GM18498 (cell line): ENCODE data around the gene ARID5B.
"Not testable (repeated sequence)": the region's sequence is repeated elsewhere in the genome, so short reads cannot be mapped to it uniquely, and the experiment has no call there.

Experiments used
- ATAC-seq: cut with Tn5 transposase; IDR thresholded peaks from one replicate; pipeline ENCODE4 v1.9.1; 2021; ENCODE audit warnings: mild to moderate bottlenecking, moderate library complexity; ENCODE audit not compliant: unreplicated experiment

ARID5B gene

GRCh38 chr10:61961278-61961677 is 59.8 kb downstream of the ARID5B start:
- peak; percentile 84 for ATAC-seq

- ATAC-seq = no peak
Observed at GRCh38 chr10:61962971-61963370, 61.5 kb downstream of the ARID5B start.

GRCh38 chr10:61963669-61964058 is 62.2 kb downstream of the ARID5B start:
- ATAC-seq = no peak

- ATAC-seq = peak; percentile 26
Observed at GRCh38 chr10:61964059-61964709, 62.7 kb downstream of the ARID5B start.

- ATAC-seq = no peak
Observed at GRCh38 chr10:61964949-61965702, 63.6 kb downstream of the ARID5B start.

GRCh38 chr10:61965703-61966395 is 64.3 kb downstream of the ARID5B start:
- ATAC-seq = no peak

GRCh38 chr10:61967298-61967697 is 65.8 kb downstream of the ARID5B start:
- ATAC-seq = no peak

GRCh38 chr10:61970182-61971002 is 68.9 kb downstream of the ARID5B start:
- ATAC-seq = no peak

- no peak for ATAC-seq
Observed at GRCh38 chr10:61971003-61971325, 69.5 kb downstream of the ARID5B start.

GRCh38 chr10:61973169-61973568 is 71.7 kb downstream of the ARID5B start:
- ATAC-seq = no peak

GRCh38 chr10:61973906-61974305 is 72.4 kb downstream of the ARID5B start:
- no peak for ATAC-seq

- peak; percentile 31 for ATAC-seq
Observed at GRCh38 chr10:61974601-61975390, 73.3 kb downstream of the ARID5B start.

GRCh38 chr10:61975391-61975932 is 74.0 kb downstream of the ARID5B start:
- peak; percentile 86 for ATAC-seq

- not testable (repeated sequence) for ATAC-seq
Observed at GRCh38 chr10:61976951-61977721, 75.6 kb downstream of the ARID5B start.

- no peak for ATAC-seq
Observed at GRCh38 chr10:61978965-61979364, 77.5 kb downstream of the ARID5B start.

- no peak for ATAC-seq
Observed at GRCh38 chr10:61981460-61981859, 80.0 kb downstream of the ARID5B start.

- ATAC-seq = no peak
Observed at GRCh38 chr10:61983255-61983654, 81.8 kb downstream of the ARID5B start.

GRCh38 chr10:61984803-61985418 is 83.4 kb downstream of the ARID5B start:
- no peak for ATAC-seq

- no peak for ATAC-seq
Observed at GRCh38 chr10:61985715-61986114, 84.2 kb downstream of the ARID5B start.
